Breast epithelium (tissue), 3 donors: ENCODE measurements around the gene U2AF1.
"Not testable (repeated sequence)": the region's sequence is repeated elsewhere in the genome, so short reads cannot be mapped to it uniquely, and the experiment has no call there.

ENCODE experiments used
- POLR2A ChIP-seq: fragments of 450-650 bp; IDR thresholded peaks from one replicate; pipeline ENCODE4 v1.6.1; 2016; ENCODE audit warnings: antibody characterized with exemption, mild to moderate bottlenecking, moderate library complexity
- TF ChIP-seq, protein P1 (sequence below), 3 donors: fragments of 450-650 bp; IDR thresholded peaks; one replicate each; pipeline ENCODE4 v1.5.1; 2016 to 2017; ENCODE audit warnings: antibody characterized with exemption in 3 of 3, mild to moderate bottlenecking in 3 of 3, moderate library complexity in 3 of 3

DNA sequence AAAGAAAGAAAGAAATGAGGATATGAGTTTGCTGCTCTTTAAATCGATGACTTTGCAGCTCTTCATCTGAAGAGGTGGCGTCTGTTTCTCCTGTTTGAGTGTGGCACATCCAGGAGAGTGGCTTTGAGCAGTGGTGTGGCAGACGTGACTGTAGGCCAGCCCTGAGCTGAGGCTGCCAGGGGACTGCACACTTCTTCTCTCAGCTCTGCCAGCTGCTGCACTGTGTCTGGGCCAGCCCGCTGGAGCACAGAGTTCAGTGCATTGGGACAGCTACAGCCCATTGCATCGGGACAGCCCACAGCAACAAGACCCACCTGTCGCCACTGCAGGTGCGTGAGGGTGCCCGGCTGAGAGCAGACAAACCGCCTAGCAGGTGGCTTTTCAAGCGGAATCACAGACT, 27.1 kb upstream of the U2AF1 start:
- TF ChIP-seq, protein P1, sequence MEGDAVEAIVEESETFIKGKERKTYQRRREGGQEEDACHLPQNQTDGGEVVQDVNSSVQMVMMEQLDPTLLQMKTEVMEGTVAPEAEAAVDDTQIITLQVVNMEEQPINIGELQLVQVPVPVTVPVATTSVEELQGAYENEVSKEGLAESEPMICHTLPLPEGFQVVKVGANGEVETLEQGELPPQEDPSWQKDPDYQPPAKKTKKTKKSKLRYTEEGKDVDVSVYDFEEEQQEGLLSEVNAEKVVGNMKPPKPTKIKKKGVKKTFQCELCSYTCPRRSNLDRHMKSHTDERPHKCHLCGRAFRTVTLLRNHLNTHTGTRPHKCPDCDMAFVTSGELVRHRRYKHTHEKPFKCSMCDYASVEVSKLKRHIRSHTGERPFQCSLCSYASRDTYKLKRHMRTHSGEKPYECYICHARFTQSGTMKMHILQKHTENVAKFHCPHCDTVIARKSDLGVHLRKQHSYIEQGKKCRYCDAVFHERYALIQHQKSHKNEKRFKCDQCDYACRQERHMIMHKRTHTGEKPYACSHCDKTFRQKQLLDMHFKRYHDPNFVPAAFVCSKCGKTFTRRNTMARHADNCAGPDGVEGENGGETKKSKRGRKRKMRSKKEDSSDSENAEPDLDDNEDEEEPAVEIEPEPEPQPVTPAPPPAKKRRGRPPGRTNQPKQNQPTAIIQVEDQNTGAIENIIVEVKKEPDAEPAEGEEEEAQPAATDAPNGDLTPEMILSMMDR (IDR thresholded peaks at IDR 0.05), result not testable (repeated sequence)
- not testable (repeated sequence) for TF ChIP-seq POLR2A
